GM21576 (cell line): Measurements from ENCODE around the gene TMEM59L.

Experiments
- ATAC-seq: cut with Tn5 transposase; IDR thresholded peaks from one replicate; pipeline ENCODE4 v1.9.1; 2021; ENCODE audit warnings: mild to moderate bottlenecking, moderate library complexity; ENCODE audit not compliant: unreplicated experiment

TMEM59L gene

DNA sequence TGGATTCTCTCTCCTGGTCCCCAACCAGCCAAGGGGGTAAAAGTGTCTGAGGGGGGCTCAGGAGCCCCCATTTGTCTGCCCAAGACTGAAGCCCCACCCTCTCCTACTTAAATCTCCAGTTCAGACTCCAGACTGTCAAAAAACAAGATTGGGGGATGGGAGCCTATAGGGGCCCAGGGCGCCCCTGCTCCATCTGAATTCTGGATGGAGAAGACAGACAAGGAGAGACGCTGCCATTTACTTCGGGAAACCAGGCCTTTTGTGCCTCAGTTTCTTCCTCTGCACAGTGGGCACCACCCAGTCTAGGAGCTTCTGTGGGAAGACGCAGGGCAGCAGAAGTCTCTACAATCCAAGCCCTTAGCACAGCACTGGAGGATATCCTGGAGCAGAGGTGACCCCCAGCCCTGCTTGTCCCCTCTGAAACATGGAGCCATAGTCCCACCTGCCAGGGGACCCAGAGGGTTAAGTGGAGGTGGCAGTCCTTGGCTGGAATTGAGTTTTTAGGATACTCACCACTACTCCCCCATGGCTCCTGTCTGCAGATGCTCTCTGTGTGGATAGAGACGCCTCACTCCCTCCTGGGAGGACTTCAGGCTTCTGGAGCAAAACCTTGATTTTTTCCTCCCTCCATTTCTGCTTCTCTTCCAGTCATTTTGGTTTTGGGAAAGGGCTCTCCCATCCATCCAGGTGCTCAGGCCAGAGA lies 4.4 kb upstream of the TMEM59L start:
- ATAC-seq, result no peak

DNA sequence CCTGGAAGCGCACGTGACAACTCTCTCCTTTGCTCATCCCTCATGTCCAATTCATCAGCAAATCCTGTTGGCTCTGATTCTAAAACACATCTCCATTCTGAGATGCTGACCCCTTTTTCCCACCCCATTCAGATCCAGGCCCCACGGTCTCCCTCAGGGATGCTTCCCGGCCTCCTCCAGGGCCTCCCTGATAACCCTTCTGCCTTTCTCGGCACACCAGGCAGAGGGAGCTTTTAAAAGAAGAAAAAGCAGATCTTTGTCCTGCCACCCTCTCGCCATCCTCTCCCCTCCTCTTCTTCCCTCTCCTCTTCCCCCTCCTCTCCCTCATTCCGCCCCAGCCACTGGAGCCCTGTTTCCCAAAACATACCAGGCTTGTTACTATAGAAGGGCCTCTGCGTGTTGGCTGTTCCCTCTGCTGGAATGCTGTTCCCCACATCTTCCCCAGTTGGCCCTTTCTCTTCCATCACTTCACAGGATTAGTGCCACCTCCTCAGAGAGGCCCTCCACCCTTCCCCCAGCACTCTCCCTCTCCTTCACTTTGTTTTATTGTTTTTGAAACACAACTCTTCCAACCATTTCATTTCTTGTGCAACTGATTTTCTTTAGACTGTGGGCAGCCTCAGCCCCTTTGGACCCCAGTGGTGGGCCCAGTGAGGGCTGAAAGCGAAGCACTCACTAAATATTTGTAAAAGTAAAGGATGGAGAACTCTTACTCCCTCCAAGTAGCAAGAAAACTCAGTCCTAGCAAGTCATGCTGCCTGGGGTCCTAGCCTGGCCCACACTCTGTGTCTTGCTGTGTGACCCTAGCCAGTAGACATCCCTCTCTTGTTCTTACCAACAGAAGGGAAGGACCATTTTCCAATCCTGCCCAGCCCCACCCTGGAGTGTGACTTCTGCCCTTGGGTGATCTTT lies 3.6 kb upstream of the TMEM59L start:
- no peak for ATAC-seq

DNA sequence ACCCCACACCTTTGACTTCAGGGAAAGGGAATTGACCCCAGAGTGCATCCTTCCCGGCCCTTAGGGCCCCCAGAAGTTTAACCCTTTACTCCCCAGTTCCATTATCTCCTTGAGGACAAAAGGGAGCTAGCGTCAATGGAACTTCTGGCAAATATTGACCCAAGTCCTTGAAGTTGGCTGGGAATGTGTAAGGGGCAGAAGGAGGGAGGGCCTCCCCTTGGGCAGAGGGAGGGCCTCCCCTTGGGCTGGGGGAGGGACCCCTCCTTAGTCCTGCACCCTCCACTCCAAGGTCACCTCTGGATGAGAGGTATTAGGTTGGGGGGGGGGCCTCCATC lies 3.0 kb upstream of the TMEM59L start:
- no peak for ATAC-seq

DNA sequence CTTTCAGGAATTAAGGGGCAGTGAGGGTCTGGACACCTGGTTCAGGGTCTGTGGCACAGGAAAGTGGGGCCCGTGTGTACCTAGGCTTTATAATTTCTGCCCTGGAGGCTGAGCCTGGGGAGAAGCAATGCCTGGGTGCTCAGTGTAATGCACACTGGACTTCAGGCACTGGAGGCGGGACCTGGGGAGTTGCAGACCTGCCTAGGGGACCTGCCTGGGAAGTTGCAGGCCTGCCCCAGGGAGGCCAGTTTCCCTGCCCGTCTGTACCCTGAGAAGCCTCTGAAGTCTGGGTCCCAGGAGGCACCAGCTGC lies 2.5 kb upstream of the TMEM59L start:
- ATAC-seq, result no peak

DNA sequence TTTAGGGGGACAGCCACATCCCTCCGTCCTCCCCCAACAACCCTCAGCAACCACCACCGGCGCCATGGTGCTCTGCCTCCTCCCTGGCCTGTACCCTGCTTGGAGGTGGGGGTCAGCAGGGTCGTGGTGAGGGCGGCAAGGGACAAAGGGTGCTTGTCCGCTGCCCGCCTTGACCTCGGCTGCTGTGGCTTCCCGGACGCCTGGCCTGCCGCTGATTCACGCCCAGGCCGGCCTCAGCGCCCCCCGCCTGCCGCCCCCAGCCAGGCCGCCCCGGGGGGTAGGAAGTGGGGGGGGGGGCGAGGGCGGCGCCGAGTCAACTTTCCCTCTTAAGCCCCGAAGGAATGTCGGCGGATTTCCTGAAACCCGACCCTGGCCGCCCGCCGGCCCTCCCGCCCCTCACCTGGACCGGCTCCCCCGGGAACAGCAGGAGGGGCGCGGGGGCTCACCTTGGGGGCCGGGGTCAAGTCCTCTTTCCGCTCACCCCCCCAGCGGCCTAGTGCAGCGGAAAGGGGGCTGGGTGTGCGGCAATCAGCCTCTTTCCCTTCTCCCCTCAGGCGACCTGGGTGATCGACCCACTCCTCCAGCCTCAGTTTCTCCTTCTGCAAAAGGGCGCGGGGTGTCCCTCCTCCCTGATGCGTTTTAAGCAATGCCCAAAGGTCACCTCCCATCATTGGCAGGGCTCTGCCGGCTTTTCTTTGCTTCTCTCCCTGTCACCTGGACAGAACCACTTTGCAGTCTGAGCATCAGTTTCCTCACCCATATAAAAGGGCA lies 1.9 kb upstream of the TMEM59L start:
- ATAC-seq, result no peak

DNA sequence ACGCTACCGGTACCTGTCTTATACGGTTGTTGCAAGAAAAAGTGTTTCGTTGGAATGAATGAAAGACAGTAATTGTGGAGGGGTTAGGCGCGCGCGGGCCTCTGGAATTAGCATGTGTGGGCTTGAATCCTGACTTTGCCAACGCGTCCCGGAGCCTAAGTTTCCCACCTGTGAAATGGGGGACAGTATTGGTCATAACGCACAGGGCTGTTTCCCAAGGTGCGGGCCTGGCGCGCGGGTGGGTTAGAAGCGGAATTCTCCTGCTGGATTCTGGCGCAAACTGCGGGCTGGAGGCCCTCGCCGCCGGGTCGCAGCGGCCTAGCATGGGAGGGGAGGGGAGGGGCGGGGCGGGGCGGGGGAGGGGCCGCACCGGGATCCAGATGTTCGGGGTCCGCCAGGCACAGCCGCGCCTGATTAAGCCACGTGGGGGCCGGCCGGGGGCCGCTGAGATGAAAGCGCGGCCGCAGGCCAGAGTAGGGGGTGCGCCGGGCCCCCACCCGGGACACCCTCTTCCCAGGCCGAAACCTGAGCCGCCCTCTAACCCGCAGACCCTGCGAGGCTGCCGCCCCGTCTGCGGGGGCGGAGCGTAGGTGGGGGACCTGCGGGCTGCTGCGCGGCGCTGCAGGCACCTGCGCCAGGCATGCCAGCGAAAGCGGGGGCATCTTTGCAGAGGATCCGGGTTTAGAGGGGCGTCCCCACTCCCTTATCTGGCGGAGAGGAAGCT lies 1.2 kb upstream of the TMEM59L start:
- no peak for ATAC-seq

DNA sequence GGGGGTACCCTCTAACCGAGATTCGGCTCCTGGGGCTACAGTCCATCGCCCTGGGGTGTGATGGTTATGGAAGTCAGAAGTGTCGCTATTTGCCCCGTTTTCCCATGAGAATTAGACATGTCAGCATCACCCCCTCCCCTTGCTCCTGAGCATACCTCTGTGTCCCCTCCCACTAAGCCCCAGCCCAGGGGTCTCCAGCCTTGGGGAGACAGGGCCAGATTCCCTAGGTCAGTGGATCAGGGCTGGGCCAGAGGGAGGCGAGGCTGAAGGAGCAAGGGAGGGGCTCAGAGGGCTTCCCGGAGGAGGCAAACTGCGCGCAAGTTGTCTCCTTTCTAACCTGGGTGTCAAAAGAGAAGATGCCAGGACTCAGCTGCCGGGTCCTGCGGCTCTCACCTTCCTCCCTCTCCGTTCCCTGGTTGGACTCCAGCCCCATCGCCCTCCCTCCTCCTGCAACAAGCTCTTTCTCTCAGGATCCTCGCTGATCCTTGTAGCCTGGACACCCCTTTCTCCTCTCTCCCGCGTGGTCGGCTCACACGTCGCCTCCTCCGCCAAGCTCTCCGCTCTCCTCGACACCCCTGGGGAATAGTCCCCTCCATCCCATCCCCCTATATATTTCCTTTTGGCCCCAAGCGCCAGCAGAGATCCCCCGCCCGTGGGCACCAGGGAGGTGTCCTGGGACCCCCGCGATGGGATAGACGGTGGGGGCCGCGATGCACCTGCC lies 459 bp upstream of the TMEM59L start:
- no peak for ATAC-seq

DNA sequence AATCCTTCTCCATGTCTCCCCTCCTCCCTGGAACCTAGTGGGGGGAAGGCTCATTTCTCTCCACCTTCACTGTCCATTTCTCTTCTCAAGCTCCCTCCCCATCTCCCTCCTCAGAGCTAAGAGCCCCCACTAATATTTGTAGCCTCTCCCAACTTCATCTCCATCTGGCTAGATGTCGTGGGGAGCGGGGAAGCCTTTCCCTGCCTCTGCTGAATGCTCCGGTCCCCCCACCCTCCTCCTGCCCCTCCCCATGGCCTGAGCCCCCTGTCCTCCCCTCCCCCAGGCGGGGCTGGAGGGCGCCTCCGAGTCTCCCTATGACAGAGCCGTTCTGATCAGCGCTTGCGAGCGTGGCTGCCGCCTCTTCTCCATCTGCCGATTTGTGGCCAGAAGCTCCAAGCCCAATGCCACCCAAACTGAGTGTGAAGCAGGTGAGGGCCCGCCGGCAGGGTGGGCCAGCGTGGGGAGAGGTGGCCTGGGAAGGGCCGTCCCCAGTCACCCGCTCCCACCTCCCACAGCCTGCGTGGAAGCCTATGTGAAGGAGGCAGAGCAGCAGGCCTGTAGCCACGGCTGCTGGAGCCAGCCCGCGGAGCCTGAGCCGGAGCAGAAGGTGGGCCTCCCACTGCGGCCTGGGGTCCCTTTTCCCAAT lies 1.0 kb downstream of the TMEM59L start:
- no peak for ATAC-seq

DNA sequence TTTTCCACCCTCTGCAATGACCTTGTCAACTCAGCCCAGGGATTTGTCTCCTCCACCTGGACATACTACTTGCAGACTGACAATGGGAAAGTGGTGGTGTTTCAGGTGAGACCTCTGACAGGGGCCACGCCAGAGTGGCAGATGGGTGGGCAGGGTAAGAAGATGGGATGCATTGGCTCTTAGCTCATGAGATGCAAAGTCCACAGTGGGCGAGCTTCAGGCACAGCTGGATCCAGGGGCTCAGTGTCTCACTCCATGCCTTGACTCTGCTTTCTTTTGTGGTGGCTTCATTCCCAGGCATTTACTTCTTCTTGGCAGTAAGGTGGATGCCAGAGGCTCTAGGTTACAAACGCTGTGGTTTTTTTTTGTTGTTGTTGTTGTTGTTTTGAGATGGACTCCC lies 3.4 kb downstream of the TMEM59L start:
- no peak for ATAC-seq

DNA sequence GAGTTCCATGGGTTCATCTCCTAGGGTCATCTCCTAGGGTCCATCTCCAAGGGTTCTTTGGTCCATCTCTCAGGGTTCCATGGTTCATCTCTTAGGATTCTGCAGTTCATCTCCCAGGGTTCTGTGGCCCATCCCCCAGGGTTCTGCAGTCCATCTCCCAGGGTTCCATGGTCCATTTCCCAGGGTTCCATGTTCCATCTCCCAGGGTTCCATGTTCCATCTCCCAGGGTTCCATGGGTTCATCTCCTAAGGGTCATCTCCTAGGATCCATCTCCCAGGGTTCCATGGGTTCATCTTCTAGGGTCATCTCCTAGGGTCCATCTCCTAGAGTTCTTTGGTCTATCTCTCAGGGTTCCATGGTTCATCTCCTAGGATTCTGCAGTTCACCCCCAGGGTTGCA lies 4.9 kb downstream of the TMEM59L start:
- no peak for ATAC-seq

DNA sequence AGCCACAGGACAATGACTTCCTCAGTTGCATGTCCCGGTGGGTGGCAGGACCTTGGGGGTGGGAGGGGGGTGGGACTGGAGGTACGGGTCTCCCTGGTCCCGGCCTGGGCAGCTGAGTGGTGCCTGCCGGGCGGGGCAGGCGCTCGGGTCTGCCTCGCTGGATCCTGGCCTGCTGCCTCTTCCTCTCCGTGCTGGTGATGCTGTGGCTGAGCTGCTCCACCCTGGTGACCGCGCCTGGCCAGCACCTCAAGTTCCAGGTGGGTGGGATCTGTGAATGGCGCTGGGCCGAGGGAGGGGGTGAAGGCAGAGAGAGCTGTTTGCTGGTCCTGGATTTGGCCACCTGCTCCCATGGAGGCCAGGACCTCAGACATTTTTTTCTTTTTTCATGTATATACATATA lies 5.6 kb downstream of the TMEM59L start:
- ATAC-seq, result no peak

DNA sequence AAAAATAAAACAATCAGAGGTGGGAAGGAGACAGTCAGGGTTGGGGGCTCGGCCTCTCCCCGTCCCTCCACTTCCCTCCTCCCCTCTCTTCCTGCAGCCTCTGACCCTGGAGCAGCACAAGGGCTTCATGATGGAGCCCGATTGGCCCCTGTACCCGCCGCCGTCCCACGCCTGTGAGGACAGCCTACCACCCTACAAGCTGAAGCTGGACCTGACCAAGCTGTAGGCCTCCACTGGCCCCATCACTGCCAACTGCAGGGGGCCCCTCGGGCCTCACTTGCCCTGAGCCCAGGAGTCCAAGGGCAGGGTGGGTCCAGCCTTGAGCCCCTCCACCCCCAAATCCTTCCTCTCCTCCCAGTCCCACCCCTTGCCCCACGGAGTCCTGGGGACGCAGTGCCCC lies 7.6 kb downstream of the TMEM59L start:
- no peak for ATAC-seq

DNA sequence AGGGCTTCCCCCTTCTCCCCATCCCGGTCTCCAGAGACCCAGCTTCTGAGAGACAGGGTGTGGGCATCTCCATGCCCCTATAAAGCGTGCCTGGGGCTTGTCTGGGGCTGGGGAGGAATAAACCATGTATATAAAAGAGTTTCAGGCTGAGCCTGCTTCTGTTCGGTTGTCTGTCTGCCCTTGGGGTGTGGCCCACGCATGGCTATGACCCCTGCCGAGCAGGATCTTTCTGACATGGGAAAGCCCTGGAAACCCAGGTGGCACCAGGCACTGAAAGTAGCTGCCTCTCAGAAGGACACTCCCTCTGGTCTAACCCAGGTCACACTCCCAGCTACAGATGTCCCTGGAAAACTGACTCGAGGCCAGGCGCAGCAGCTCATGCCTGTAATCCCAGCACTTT lies 8.2 kb downstream of the TMEM59L start:
- no peak for ATAC-seq

DNA sequence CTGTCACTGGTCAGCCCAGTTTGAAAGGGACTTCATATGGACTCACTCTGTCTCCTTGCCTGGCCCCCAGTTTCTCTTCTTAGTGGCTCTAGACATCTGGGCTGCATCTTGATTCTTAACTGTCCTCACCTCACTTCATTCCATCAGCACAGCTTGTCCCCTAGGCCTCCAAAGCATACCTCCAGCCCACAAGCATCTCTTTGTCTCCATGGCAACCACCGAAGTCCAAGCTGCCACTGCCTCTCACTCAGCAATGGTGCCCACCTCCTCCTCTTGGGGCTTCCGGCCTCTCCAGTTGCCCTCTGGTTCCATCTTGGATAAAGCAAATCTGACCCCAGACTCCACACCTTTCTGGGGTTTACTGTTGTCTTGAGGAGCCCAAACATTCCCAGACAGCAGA lies 14.2 kb downstream of the TMEM59L start:
- ATAC-seq, result no peak

DNA sequence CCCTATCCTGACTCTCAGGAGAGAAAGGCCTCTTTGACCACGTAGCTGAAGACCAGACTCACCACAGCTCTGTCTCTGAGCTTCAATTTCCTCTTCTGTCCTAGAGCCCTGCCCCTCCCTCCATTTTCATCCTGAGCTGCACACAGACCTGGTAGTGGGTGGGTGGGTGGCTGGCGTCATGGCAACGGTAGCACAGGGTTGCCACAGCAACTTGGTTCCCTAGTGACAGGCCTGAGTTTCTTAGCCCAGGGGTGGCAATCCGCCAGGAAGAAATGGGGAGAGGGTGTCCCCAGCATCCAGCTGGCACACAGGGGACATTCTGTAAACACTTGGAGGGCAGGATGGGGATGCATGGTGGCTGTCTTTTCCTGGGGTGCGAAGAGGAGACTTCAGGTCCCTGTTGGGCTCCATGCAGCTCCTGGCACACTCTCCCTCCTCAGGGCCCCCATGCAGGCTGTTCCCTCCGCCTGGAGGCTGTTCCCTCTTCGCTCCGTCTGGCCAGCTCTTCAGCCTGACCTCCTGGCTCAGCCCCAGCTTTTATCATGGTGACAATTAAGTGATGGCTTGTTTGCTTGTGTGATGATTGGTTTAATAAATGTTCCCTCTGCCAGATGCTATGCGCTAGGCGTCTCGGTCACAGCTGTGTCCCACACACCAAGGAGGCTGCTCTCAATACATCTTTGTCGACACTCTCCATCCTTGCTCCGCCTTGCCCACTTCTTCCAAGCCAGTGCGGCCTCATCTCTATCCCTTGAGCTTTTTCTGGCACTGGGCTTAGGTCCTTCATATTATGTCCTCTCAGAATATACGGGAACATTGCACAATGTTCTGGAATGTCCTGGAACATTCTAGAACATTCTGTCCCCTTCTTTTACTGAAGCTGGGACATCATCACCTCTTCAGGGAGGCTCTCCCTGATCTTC lies 16.8 kb downstream of the TMEM59L start:
- ATAC-seq, result no peak

DNA sequence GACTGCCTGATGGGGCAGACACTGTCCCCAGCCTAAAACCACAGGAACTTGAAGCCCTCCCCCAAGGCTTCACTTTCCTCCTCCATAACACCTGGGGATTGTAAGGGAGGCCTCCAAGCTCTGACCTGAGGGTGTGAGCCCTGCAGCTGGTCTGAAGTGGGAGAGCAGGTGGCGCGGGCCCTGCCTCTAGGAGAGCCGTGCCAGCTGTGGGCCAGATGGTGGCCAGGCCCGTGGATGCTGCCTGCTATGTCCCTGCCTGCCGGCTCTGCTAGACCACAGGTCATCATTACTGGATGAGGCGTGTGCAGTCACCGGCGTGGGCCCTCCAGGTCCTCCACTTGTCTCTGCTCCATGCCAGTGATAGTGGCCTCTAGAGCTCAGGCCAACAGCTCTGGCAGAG lies 20.7 kb downstream of the TMEM59L start:
- no peak for ATAC-seq

DNA sequence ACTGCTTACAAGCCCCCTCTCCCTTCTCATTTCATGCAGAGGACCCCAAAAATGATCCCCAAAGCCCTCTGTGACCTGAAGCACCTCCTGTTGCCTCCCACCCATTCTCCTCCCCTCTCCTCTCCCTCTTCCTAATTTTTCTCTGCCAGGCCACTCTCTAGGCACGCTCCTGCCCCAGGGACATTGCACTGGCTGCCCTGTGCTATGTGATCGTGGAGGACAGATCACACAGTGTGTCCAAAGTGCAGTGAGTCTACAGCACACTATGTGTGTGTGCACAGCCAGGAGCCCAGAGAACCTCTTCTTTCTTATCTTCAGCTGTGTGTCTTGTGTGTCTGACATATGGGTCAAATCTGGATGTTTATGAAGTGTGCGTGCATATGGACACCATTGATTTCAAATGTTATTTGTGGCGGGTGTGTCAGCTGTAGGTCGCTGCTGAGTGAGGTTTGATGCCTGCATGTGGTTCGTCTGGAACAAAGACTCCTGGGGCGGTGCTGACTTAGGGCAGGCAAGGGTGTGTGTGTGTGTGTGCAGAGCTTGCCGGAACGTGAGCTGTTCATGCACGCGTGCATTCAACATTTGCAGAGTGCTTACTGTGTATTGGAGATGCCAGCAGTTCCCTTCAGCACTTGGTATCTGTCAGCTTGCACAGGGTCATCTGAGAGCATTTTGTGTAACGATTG lies 22.1 kb downstream of the TMEM59L start:
- ATAC-seq, result no peak

DNA sequence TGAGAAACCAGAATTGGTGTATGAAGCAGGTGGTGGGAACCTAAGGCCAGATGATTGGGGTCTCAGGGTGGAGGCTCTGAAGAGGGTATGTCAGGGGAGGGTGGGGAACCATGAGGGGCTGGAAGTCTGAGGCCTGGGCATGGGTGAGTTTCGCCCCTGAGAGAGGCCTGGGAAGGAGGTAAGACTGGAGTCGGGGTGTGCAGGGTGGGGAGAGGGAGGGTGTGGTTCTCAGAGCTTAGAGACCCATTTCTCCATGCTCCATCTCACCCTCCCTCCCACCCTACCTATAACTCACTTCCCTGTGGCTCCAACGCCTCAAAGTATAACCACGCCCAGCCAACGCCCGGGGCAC lies 23.1 kb downstream of the TMEM59L start:
- no peak for ATAC-seq
